Astrocyte of the cerebellum (primary cell): ENCODE data around the gene RTN4.
A peak's percentile ranks its signal among the peaks of the same experiment; 100 is the strongest.

Source experiments
- DNase-seq: peaks from one replicate; pipeline ENCODE4 v3.0.0-alpha.2; 2011; ENCODE audit warnings: low read depth
- H3K4me3 ChIP-seq: 2 replicates; pipeline ENCODE4 v1.5.1; 2011; ENCODE audit warnings: mild to moderate bottlenecking, low read depth, low read length, moderate library complexity
- CTCF ChIP-seq: IDR thresholded peaks from 2 replicates; pipeline ENCODE4 v1.5.1; 2012; ENCODE audit warnings: low read length, low read depth, moderate library complexity, mild to moderate bottlenecking; ENCODE audit errors: missing control alignments
- in situ Hi-C: cut with HindIII; loops from 2 replicates; pipeline ENCODE4 v1.10.0; 2017; ENCODE audit warnings: low sequenced_read_pairs

Gene RTN4

GRCh38 chr2:54945391-54946219, 104.6 kb downstream of the RTN4 start:
- peak; percentile 16 for DNase-seq
- H3K4me3 ChIP-seq, result no peak overlapping the region
- no peak for TF ChIP-seq CTCF
- in situ Hi-C loops, result no loop called here

GRCh38 chr2:54944724-54945326, 105.4 kb downstream of the RTN4 start:
- TF ChIP-seq CTCF, result no peak
- H3K4me3 ChIP-seq, result no peak overlapping the region
- no peak for DNase-seq
- in situ Hi-C loops, result no loop called here

DNA sequence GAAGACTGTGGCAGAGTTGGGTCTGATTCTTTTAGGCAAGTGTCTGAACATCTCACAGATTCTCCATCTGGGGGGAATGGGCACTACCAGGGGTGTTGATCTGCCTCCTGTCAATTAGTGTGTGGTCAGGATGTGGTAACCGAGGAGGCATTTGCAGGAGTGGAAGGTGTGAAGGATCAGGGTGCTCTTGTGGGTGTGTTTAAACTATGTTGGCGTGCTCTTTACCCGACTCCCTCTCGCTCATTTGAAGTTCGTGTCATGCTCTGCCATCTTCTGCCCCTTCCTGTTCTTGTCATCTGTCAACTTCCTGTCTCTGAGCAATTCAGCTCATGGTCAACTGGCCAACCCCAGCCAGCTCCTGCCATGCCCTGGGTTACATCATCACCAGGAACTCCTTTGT, 107.9 kb downstream of the RTN4 start:
- no peak overlapping the region for H3K4me3 ChIP-seq
- in situ Hi-C loops, result no loop called here
- DNase-seq, result no peak
- no peak for TF ChIP-seq CTCF

DNA sequence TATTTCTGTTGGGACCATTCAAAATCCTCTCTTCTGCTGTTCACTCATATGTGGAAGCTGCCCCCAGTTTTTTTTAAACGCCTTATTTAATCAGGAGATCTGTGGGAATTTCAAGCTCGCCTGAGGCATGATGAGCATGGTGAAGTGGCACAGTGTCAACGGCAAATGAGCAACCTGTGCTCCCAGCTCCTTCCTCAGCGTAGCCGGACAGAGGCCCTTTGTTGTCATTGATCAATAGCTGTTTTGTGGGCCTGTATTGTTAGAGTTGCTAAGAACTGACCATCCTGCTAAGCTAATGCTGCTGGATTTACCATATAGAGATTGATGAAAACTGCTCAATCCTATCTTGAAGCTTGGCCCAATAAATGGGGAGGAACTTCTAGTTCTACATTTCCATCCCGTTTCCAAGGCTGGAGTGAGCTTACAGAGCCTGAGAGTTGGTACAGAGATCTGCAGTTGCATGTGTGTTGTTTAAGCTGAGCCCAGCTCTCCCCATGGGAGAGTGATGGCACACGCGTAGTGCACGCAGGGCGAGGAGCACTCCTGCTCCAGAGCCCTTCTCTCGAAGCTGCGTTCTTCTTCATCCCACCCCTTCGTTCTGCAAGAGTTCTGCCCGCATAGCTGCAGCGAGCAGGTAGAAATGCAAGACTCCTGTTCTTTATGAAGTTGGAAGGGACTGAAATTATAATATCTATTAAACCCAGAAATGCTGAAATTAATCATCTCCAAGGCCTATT, 108.8 kb downstream of the RTN4 start:
- no peak for DNase-seq
- H3K4me3 ChIP-seq, result no peak overlapping the region
- in situ Hi-C loops, result no loop called here
- no peak for TF ChIP-seq CTCF

- TF ChIP-seq CTCF, result no peak
- DNase-seq, result no peak
- in situ Hi-C loops, result no loop called here
- H3K4me3 ChIP-seq, result no peak overlapping the region
Observed at GRCh38 chr2:54940723-54941122, 109.5 kb downstream of the RTN4 start.

DNA sequence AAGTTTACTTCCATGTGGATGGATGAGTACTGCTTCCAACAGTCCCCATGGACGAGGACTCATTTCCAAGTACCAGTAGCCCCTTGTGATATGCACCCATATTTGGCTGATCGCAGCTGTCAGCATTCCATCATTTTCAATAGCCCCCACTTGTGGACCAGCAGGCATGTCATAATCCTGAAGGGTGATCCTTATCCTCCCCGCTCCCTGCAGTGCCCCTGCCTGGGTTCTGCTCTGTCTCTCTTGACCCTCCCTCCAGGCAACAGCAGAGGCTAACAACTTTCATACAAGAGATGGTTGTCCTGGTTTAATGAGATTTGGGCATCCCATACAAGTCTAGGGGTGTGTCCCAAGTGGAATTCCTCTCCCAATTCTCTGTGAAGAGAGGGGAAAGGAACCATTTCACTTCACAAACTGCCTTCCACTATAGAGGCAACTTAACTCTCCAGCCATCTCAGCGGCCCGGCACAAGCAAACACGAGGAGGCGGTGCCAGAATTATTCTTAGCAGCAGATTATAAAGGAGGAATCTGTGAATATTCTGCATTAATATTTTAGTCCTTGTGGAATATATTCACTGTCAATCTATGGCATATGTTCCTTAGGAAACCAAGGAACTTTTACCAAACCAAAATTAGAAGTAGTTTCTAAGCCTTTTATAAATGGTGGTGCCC, 110.7 kb downstream of the RTN4 start:
- H3K4me3 ChIP-seq, result no peak overlapping the region
- in situ Hi-C loops, result no loop called here
- DNase-seq, result no peak
- no peak for TF ChIP-seq CTCF
